NCI-H82 (cell line): ENCODE measurements around the gene DOCK4.

ENCODE experiments used
- DNase-seq: peaks from one replicate; lab custom pipeline; 2025; lab: John Stamatoyannopoulos, UW

The DOCK4 gene

DNA sequence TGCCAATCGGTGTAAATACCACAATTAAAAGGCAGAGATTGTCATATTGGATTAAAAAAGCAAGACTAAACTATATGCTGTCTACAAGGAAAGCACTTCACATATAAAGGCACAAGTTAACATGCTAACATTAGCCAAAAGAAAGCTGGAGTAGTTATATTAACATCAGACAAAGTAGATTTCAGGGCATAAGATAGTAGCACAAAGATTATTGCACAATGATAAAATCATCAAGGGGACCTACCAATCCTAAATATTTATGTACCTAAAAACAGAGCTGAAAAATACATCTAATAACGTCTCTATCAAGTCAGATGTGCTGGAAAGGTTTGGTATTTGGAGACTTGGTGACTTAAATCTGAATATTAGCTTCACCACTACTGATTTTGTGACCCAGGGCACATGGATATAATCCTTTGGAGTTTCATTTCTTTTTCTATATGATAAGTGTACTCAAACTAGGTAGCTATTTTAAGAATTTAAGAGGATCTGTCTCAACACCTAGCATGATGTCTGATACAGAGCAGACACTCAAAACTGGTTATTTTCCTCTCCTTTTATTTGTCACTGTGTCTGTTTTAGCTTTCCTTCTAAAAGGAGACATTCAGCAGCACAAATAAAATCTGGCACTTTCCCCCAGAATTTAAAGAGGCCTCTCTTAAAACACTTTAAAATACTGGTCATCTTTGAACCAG lies 156.5 kb downstream of the DOCK4 start:
- no peak for DNase-seq

DNA sequence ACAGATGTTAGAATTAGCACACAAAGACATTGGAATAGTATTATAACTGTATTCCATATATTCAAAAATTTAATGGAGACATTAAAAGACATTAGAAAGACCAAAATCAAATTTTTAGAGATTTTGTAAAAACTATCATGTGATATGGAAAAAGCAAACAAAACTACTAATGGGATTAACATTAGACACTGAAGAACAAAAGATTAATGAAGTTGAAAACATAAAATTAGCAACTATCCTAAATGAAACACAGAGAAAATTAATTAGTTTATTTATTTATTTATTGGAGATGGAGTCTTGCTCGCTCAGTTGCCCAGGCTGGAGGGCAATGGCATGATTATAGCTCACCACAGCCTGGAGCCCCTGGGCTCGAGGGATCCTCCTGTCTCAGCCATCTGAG lies 158.8 kb downstream of the DOCK4 start:
- DNase-seq, result no peak

DNA sequence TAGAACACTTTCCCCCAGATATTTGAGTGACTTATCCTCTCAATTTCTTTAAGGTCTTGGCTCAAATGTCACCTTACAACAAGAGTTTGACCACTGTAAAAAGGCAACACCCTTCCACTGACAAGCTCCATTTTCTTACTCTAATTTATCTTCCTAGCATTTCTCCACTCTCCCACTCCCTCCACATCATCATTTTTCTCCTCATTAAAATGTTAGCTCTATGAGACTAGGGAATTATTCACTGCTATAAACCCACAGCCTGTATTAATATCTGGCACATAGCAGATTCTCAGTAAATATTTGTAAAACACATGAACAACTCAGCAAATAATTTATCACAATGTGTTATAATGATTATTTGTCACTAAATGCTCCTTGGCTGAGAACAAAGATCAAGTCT lies 161.0 kb downstream of the DOCK4 start:
- DNase-seq, result no peak

DNA sequence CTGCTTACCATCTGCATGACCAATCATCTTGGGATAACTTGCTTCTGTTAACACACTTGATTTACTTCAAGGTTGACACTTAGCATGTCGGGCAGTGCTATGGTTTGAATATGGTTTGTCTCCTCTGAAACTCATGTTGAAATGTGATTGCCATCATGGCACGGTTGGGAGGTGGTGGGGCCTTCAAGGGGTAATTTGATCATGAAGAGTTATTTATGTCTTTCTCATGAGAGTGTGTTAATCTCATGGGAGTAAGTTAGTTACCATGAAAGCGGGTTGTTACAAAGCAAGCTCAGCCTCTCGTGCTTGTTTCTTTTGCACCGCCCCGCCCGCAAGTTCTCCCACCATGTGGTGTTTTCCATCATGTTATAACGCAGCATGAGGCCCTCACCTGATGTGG lies 163.6 kb downstream of the DOCK4 start:
- DNase-seq, result peak; percentile 11

DNA sequence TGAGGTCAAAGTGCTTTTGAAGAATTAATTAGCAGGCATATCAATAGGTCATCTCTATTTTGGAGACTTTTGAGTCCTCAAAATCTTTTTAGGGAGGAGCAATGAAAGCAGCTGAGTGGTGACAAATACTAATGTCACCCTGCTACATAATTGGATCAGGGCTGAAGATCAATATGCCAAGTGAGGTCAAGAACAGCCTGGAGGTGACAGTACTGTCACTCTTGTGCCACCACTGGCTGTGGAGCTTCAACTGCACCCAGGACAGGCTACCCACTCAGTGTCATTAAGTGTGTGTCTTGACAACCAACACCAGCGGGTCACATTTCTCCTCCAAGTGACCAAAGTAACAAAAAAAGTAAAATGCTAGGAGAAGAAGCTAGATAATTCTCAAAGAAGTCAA lies 167.8 kb downstream of the DOCK4 start:
- DNase-seq, result peak; percentile 82

DNA sequence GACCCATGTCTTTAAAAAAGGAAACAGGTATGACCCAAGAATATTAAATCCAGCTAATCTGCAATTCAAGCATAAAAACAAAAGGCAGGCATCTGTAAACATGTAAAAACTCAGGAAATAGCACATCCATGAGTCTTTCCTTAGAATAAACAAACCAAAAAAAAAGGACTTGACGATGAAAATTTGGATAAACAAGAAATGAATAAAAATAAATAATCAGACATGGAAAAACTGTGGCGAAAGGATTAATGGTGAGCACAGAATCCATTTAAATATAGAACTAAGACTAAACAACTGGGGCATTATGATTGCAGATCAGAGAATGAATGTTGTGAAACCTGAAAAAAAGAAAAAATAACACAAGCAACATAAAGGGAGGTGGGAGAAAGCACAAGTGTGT lies 170.1 kb downstream of the DOCK4 start:
- no peak for DNase-seq

DNA sequence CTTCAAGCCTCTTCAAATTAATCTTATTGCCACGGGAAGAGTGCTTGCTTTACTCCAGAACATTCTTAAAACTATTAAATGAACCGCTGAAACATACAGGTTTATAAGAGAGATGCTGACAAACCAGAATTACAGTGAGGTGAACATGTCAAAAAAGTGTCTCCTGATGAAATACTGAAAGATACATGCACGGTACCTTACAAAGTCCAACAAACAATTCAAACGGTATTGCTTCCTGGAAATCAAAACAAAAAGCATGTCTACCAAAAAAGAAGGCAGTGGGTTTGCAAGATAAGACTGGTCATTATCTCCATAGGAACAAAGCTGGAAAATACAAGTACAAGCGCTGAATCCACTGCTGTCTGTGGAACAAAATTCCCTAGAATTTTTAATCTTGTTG lies 174.5 kb downstream of the DOCK4 start:
- peak; percentile 47 for DNase-seq

DNA sequence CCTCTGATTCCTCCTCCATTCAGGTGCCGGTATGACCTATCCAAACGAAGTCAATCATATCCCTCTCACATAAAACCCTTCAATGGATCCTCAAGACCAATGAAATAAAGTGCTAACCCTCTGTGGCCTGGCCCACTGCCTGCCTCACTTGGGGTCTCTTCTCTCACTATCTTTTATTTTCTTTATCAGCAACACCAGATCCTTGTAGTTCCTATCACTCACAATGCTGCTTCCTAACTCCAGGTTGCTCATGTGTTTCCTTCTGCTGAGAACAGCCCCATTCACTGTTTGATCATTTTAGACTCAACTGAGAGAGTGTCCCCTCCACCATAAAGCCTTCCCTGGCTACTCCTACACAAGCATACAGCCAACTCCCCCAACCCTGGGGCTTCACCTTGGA lies 180.6 kb downstream of the DOCK4 start:
- DNase-seq, result no peak

DNA sequence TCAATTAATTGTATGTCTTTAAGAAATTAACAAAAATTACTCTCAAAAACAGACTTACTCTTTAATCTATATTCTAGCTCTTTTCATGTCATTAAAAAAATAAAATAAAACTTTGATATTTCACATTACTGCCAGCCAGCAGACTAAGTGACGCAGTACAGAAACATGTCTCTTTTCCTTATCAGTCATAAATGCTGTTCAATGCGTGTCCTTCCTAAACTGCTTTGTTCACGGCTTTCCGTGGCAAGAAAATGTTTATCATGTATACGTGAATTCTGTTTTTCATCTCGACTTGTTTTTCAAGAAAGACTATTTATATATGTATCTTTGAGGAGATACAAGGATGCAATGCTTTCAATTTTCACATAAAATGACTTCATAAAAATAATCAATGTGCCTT lies 182.4 kb downstream of the DOCK4 start:
- no peak for DNase-seq

DNA sequence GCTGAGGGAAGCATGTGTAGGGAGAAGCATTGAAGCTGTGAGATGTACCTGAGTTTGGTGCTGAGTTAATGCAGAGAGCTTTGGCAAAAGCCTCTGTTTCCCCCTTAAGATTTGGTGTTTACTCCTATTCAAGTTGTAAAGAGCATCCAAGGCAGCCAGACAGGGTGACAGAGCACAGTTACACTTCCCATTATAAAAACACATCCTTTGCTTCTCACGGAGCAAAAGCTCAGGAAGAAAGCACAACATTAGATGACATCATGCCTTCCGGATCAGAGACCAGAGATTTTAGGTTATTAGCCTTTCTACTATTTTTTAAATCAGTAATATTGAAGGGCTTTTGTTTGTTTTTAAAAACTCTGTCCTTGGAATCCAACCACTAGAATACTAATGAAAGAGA lies 182.9 kb downstream of the DOCK4 start:
- no peak for DNase-seq

DNA sequence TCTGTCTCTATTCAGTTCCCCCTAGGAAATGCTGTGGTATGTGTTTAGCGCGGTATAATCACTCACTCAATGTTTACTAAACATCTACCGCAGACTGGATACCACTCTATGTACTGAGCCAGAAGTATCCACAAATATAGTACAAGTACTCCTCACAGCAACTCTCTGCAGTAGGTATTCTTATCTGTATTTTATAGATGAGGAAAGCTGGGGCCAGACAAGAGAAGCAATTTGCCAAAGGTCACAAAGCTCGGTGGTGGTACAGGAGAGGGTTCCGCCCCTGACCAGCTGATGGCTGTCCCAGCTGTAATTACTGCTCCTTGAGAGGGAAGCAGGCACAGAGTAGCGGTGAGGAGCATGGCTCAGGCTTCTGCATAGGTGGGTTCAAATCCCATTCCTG lies 184.1 kb downstream of the DOCK4 start:
- no peak for DNase-seq

DNA sequence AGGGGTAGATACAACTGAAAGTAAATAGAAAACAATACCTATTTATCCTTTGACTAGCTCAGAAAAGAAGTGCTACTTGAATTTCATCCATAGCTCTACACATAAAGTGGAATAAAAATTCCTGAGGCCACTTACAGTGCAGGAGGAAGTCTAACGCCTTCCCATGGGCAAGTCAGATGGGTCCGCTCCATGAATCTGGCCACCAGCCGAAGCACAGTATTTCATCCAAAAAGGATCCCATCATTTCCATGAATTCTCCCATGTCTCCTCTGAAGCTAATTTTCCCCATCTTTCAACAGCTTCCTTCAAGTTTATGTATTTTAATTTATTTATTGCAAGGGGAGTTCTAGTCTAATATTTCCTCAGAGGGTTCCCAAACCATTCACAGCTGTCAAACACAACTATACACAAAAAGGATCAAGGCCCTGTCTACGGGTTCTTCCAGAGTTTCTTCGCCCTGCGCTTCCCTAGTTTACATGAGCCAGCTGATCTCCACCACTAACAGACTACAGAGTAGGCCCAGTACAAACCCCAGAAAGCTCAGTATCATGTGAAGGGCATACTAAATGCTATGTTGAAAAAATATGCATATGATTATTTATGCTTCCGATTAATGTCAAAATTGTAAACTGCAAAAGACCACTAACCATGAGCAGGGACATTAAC lies 184.7 kb downstream of the DOCK4 start:
- no peak for DNase-seq

DNA sequence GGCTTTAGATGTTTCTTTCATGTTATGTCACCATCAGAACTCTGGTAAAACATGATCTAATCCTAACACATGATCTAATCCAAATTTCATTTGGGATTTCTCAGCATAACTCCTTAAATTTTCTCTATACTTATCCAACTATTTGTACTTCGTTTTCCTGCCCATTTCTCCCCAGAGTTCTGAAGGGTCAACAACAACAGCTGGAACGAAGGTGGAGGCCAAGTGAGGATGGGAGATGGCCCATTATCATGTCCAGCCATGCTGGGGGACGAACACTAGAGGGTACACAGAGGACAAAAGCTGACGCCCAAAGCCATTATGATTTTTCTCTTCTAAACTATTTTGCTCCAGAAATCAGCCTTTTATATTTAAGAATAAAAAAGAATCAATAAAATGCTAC lies 185.4 kb downstream of the DOCK4 start:
- no peak for DNase-seq

DNA sequence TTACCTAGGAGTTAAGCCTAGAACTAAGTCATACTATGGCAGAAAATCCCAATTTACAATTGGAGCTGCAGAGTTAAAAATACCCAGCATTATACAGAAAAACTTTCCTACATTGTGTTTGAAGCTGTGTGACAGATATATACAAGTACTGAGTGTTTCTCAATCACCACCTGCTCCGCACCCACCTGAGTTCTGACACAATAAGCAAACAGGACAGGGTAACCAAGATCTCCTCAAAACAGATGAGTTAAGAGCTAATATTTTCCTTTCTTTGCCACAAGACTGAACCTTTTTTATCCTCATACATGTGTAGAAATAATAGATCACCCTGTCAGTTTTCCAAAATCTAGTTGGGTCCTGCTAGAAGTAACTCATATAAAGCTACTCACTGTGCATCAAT lies 186.3 kb downstream of the DOCK4 start:
- DNase-seq, result no peak

DNA sequence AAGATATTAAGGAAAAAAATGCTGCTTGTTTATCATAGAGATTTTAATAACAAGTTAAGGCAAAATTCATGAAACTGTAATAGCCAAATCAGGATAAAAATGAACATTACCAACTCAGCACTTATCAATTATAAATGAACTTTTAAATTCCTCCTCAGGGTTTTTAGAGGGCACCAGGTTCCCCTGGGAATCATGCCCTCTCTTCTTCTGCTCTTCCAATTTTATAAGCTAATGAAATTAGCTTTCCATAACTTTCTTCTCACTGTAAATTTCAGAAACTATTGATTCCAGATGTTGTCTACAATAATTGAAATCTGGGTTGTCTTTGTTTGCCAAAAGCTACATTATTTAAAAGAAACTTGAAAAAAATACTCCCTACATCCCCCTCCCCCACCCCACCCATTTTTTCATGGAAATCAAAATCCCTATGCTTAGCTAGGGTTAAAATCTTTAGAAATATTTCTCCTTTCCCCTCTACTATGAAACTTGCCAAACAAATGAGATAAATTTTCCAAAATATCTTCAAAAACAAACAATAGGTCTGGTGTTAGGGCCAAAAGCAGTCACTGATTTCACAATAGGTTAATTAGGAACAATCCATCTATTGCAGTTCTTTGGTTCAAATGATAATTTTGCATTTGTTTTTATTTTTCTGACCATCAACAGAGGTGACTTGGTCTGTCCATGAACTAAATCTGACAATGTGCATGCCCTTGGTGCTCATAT lies 187.7 kb downstream of the DOCK4 start:
- DNase-seq, result no peak

DNA sequence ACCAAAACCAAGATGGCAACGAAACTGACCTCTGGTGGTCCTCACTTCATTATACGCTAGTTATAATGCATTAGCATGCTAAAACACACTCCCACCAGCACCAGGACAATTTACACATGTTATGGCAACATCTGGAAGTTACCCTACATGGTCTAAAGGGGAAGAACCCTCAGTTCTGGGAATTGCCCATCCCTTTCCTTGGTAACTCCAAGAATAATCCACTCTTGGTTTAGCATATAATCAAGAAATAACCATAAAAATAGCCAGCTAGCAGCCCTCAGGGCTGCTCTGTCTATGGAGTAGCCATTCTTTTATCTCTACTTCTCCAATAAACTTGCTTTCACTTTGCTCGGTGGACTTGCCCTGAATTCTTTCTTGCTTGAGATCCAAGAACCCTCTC lies 191.1 kb downstream of the DOCK4 start:
- DNase-seq, result no peak

DNA sequence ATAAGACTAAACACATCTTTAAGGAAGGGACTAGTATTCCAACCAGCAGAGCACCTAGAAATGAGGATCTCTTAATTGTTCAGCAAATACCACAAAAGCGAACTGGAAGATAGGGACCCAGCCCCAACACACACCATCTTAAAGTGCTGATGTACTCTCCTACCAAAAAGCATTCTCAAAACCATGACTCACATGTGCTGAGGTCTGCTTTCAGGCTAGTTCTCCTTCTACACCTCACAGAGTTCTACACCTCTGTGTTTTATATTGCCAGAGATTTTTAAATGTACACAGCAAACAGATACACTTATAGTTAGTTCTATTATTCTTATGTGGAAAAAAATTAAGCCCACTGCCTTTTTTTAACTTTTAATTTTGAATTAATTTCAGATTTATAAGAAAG lies 191.9 kb downstream of the DOCK4 start:
- DNase-seq, result no peak

DNA sequence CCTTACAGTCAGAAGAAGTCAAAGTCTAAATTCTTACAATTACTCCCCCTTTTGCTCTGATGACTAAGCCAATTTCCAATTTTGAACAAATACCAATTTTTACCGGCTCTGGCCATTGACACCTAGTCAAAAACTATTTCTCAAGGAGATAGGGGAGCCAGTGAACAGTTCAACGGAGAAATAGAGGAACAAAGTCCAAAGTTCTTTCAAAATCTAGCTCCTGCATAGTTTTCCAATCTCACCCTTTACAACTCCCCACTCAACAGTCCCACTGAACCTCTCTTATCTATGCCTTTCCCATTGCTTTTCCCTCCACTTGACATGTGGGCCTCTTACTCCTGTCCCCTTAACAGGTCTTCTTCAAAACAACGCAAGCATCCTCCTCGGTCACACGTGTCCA lies 192.9 kb downstream of the DOCK4 start:
- no peak for DNase-seq

DNA sequence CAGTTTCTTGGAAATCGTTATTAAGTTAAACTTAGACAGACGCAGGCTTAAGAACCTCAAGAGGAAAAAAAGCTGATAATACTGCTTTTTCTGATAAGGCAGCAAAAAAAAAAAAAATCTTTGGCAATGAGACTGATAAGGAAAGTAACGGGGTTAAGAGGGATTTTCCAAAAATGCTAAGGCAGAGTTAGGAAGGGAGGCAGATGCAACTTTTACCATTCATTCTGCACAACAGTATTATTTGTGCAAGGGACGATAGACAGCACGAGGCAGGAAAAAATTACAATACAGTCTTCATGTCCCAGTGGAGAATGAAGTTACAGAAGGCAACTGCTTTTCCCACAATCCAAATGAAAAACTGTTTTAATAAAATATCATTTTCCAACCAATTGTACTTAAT lies 194.0 kb downstream of the DOCK4 start:
- DNase-seq, result no peak

DNA sequence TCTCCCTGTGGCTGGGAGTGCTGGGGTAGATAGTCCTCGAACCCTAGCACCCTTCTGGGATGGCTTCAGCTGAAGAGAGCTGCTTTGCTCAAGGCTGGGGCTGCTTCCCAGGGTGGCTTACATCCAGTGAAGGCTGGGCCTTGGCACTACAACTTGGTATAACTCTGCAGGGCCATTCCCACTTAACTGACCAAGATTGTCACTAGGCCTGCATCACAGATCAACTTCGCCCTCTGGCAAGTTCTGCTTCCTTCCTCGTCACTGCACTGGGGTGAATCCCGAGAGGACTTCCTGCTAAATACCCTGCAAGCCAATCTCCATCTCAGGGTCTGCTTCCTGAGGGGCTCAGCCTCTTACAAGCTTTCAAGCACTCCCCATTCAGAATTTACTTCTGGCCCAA lies 195.2 kb downstream of the DOCK4 start:
- DNase-seq, result no peak

DNA sequence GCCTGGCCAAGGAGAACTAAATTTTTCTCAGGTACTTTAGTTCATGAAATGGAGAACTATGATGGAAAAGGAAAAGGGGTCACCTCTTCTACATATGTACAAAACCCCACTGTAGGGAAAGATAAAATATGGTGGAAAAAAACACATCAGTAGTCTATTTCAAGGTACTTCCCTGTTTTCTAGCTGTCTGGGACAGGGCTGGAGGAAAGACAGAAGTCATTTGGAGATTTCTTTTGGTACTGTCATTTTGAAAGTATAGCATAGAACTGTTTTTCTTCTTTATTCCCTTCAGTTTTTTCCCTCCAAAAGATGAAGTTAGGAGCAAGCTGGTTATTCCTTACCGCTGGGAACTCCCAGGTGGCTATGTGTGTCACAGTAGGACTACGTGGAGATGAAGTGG lies 196.1 kb downstream of the DOCK4 start:
- no peak for DNase-seq

DNA sequence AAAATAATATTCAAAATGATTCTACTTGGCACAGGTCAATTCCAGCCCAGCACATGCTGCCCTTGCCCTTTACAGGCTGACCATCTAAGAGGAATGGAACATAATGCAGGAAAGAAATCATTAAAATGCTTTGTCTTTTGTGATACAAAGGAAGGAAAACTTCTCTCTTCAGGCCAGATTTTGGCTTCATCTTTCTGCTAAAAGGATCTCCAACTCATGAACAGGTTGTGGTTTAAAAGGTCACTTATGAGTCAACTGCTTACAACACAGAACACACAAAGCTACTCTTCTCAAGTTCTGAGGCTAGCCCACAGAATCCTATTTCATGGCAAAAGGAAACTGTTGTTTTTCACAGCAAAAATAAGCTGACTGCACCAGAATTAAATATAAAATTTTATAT lies 197.1 kb downstream of the DOCK4 start:
- DNase-seq, result no peak

DNA sequence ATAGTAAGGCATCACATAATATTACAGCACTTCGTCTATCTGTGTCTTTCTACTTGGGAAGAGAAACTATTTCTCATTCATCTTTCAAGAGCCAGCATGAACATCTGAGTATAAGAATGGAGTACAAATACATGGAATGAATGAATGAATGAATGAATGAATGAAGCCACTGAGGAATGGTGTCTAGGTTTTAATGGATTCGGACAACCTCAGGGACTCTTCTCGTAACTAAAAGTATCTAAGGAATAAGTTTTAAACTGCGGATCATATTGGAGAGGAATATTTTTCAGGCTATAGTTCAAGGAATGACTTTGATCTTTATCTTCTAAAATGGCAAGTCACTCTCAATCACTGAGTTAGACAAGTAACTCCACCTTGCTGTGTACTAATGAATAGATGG lies 199.0 kb downstream of the DOCK4 start:
- DNase-seq, result no peak

DNA sequence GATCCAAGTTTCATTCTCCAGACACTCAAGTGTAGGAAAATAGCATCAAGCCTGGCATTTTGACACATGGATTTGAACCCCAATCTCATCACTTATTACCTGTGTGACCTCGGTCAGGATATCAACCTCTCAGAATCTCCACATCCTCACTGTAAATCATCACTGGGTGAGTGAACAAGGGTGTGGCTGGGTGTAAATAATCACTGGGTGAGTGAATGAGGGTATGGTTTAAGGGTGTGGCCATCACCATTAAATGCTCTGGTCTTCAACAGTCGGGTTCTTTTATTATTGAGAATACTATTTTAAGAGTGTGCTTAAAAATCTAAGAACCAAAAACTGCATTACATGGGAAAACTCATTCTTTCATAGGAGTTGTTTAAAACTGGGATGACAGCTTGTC lies 200.1 kb downstream of the DOCK4 start:
- no peak for DNase-seq
